ENCODE results near the gene GPR142. TPM values are rescaled to one million over a fixed set of nuclear protein-coding genes. Genes with fewer than 3 reads are reported as not detected.

The GPR142 gene
- total RNA-seq, 1 donor from 2014 or later = 20.7 TPM

GRCh38 chr17:74390680-74391653 is 23.7 kb downstream of the GPR142 start:
- H3K9me3 Mint-ChIP-seq (ENCODE audit: unreplicated experiment) = peaks cover 12% of the 10 kb centered on the region
- H3K27ac Mint-ChIP-seq (ENCODE audit: unreplicated experiment) = no peak overlapping the region
- TF ChIP-seq CTCF (IDR thresholded peaks at IDR 0.05; ENCODE audit: partially characterized antibody, unreplicated experiment) = no peak
- H3K36me3 Mint-ChIP-seq (ENCODE audit: unreplicated experiment) = no peaks in the 10 kb centered on the region
- no peak overlapping the region for H3K4me3 Mint-ChIP-seq (ENCODE audit: unreplicated experiment)
- DNase-seq = no peak
- peaks cover 7% of the 10 kb centered on the region for H3K27me3 Mint-ChIP-seq (ENCODE audit: unreplicated experiment)
- H3K4me1 Mint-ChIP-seq (ENCODE audit: low read depth, unreplicated experiment) = peaks cover 26% of the 10 kb centered on the region

- DNase-seq = no peak
- H3K27ac Mint-ChIP-seq (ENCODE audit: unreplicated experiment) = no peak overlapping the region
- peaks cover 25% of the 10 kb centered on the region for H3K4me1 Mint-ChIP-seq (ENCODE audit: low read depth, unreplicated experiment)
- peaks cover 12% of the 10 kb centered on the region for H3K9me3 Mint-ChIP-seq (ENCODE audit: unreplicated experiment)
- peaks cover 4% of the 10 kb centered on the region for H3K27me3 Mint-ChIP-seq (ENCODE audit: unreplicated experiment)
- no peak for TF ChIP-seq CTCF (IDR thresholded peaks at IDR 0.05; ENCODE audit: partially characterized antibody, unreplicated experiment)
- H3K4me3 Mint-ChIP-seq (ENCODE audit: unreplicated experiment) = no peak overlapping the region
- no peaks in the 10 kb centered on the region for H3K36me3 Mint-ChIP-seq (ENCODE audit: unreplicated experiment)
Measured at GRCh38 chr17:74391771-74392170, 24.5 kb downstream of the GPR142 start.

GRCh38 chr17:74392848-74393247 is 25.5 kb downstream of the GPR142 start:
- peaks cover 25% of the 10 kb centered on the region for H3K4me1 Mint-ChIP-seq (ENCODE audit: low read depth, unreplicated experiment)
- no peak overlapping the region for H3K4me3 Mint-ChIP-seq (ENCODE audit: unreplicated experiment)
- peaks cover 4% of the 10 kb centered on the region for H3K27me3 Mint-ChIP-seq (ENCODE audit: unreplicated experiment)
- peaks cover 12% of the 10 kb centered on the region for H3K9me3 Mint-ChIP-seq (ENCODE audit: unreplicated experiment)
- no peak for TF ChIP-seq CTCF (IDR thresholded peaks at IDR 0.05; ENCODE audit: partially characterized antibody, unreplicated experiment)
- H3K36me3 Mint-ChIP-seq (ENCODE audit: unreplicated experiment) = no peaks in the 10 kb centered on the region
- H3K27ac Mint-ChIP-seq (ENCODE audit: unreplicated experiment) = peak overlapping the region; percentile 79
- no peak for DNase-seq

GRCh38 chr17:74393346-74393942 is 26.1 kb downstream of the GPR142 start:
- Mint-ChIP-seq H3K4me3 (ENCODE audit: unreplicated experiment) (peak overlapping the region; percentile 82), H3K27me3 (ENCODE audit: unreplicated experiment) (peaks cover 4% of the 10 kb centered on the region), H3K36me3 (ENCODE audit: unreplicated experiment) (no peaks in the 10 kb centered on the region), H3K4me1 (ENCODE audit: low read depth, unreplicated experiment) (peaks cover 25% of the 10 kb centered on the region), H3K27ac (ENCODE audit: unreplicated experiment) (peak overlapping the region; percentile 79), H3K9me3 (ENCODE audit: unreplicated experiment) (peaks cover 12% of the 10 kb centered on the region)
- TF ChIP-seq CTCF (IDR thresholded peaks at IDR 0.05; ENCODE audit: partially characterized antibody, unreplicated experiment) = no peak
- no peak for DNase-seq
